Activated T-cell treated with anti-CD3 and anti-CD28 coated beads for 4 hours (primary cell): ENCODE data around the gene PYDC2.
"Not testable (repeated sequence)": the region's sequence is repeated elsewhere in the genome, so short reads cannot be mapped to it uniquely, and the experiment has no call there.

Source experiments
- DNase-seq: peaks from one replicate; pipeline ENCODE4 v3.0.0-alpha.2; 2020

PYDC2 gene

DNA sequence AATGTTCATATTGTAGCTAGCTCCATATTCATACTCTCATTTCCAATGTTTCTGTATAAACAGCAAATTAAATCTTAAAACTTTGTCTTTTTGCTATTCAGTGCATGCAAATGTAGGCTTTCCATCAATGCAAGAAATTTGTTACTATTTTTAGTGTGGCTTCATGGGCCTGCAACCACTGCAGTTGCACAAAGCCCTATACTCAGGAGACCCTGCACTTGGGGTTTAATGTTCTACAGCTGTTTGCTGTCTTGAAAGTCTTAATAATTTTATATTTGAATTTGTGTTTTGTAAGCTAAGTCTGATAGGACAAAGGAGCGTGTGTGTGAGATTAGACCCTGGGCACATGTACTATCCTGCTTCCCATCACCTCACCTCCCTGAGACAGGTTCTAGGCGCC lies 9.6 kb downstream of the PYDC2 start:
- no peak for DNase-seq

DNA sequence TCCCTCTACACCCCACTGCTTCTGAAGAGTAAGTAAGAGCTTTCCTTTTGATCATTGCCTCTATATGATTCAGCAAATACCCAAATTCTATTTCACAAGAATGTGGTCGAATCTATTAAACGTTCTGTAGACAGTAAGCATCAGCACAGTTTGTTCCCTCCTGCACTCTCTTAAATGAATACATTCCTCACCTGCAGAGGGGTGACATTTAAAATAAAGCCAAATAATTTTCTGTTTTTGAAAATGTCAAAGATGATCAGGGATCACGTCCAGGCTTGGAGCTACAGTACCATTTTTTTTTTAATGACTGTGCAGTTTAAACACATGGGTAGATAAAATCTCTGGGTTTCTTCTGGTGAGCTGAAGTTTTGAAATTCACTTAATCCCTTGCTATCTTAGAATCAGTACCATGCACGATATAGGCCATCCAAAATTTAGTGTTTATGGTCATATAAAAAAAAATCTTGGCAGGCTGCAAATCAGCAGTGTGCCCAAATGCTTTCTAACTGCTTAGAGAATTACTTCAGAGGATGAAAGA lies 12.8 kb downstream of the PYDC2 start:
- DNase-seq, result no peak

DNA sequence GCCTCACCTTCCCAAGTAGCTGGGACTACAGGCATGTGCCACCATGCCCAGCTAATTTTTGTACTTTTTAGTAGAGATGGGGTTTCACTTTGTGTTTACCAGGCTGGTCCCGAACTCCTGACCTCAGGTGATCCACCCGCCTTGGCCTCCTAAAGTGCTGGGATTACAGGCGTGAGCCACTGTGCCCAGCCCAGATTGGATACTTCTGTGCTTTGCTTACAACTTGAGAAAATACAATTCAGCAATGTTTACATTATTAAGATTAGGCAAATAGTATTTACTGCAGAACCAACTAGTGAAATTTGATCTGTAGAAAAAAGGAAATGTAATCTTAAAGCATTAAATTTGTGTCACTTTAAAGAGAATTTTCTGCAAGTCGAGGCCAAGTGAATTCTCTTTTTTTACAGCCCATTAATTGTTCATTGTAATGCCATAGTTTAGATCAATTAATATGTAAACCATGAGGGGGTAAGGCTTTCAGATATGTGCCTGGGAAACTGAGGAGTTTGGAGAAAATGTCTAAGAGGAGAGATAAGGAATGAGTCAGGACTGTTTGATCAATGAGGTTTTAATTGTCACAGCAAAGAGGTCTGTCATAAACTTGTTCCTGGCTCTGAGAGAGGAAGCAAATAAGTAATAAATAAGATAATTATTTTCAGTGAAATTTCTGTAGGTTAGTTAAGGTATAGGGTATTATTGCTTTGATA lies 15.3 kb downstream of the PYDC2 start:
- DNase-seq, result no peak

DNA sequence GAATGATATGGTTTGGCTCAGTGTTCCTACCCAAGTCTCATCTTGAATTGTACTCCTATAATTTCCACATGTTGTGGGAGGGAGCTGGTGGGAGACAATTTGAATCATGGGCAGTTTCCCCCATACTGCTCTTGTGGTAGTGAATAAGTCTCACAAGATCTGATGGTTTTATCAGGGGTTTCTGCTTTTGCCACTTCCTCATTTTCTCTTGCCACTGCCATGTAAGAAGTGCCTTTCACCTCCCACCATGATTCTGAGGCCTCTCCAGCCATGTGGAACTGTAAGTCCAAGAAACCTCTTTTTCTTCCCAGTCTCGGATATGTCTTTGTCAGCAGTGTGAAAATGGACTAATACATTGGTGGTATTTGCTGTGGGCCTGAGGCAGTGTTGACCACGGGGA lies 23.0 kb downstream of the PYDC2 start:
- not testable (repeated sequence) for DNase-seq

DNA sequence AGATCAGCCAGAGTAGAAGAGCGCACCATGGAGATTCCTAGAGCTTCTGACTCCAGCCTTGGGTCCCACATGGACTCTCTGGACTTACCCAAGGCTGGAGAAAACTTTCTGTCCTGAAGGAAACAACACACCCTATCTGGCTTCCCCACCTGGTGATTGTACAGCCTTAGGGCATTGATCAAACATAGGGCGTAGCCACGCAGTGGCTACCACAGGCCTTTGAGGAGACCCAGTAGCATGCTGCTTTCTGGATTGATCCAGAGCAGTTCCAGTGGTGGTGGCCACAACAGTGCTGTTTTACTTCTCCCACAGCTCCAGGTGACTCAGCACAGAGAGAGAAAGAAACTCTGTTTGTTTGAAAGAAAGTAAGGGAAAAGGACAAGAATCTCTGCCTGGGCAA lies 23.5 kb downstream of the PYDC2 start:
- DNase-seq, result no peak

DNA sequence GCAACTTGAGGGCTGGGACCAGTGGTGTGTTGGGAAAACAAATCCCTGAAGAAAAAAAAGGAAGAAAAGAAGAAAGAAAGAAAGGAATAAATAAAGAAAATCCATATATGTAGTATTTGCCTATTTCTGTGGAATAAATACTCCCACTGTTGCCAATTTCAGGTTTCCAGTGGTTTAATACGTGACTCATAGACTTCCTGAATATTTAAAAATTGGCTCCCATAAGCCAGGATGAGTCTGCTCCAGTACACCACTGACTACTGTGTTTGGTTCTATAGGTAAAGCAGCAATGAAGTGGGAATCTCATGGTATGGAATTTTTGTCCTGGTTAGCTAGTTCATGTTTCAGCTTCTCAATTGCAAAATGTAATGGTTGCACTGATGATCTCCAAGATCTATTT lies 31.6 kb downstream of the PYDC2 start:
- DNase-seq, result no peak

DNA sequence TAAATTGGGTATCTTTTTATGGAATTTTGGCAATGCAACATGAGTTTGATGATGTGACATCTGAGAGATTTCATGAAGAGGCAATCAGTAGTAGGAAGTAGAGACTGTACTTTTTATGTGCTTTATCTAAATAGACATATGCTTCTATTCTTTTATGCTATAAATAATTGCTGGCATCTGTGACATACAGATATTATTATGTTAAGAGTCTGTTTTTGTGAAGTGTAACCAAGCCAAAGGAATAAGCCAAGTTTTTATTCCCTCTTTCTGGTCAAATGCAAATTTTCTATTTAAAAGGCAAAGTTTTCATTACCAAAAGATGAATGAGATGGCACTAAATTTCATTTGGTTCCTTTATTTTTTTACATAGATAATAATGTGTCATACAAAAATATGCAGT lies 32.4 kb downstream of the PYDC2 start:
- DNase-seq, result no peak

DNA sequence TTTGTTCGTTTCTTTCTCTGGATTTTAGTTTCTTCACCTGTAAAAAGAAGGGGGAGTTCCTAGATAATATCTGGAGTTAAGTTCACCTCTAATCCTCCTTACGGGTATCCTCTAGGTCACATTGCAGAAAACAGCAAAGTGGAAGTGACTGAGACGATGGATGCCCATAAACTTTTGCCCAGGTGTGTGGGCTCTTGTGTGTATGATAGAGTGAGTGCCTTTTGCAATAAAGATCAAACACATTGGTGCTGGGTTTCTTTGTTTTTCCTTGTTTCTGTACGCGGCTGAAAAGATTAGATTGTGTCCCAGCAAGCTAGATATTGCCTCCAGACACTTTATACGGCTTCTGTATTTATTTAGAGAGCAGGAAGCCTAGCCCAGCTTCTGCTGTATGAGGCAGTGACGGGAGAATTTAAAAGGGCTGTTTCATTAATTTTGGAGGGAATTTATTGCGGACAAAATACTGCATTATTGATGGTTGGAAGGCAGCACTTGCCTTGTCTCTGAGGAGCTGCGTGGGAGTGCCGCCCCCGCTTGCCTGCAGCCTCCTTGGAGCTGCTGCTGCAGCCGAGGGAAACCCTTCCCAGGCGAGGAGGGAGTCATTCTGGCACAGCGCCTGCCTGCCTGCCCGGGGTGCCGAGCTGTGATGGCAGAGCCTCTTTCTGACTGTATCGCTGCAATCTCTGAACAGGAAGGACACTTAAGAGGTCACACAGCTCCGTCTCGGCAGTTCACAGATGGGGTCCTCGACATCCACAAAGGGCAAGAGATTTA lies 38.5 kb downstream of the PYDC2 start:
- DNase-seq, result no peak

DNA sequence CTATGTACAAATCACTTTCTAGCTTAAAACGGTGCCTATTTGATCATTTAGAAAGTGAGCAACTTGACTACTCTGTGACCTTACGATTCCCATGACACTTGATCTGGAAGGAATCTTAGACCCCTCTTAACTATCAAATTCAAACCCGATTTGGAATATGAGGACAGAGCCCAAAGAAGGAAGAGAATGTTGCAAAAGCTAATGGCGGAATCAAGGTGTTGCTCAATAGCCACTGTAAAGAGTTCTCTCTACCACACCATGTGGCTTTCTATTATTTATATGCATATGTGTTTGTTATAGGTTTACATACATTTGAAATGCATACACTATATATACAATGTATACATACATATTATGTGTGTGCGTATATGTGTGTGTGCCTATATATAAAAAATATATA lies 39.9 kb downstream of the PYDC2 start:
- no peak for DNase-seq

DNA sequence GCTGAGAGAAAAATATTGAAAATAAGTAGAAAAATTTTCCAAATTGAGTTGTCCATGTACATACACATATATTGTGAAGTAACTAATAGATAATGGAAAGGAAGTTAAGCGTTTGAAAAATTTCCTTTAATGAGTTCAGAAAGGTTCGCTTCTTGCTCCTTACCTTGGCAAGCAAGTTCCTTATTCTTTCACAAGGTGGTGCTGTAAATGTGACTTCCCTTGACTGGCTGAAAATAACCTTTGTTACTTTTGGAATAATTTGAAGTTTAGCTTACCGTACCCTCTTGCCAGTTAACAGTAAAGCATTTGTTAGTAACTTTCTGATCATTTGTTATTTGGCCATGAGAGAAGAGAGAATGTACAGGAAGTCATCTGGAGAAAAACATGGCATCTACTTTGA lies 41.6 kb downstream of the PYDC2 start:
- no peak for DNase-seq

DNA sequence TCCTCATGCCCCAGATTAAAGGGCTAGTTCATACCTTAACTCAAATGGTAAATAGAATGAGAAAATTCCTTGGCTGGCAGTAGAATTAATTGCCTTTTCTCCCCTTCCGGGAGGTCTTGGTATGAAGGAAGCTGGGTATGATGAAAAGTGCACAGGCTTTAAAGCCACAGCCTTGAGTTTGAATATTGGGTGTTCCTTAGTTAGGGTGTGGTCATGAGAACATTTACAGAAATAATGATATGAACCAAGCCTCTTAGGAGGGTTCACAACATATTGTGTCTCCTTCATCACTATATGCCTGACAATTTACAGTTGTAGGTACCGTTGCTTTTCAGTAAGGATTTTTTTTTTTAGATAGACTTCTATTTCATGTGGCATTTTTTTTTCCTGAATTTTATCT lies 48.1 kb downstream of the PYDC2 start:
- no peak for DNase-seq
